ENCODE data around the gene LRRC9.
A peak's percentile ranks its signal among the peaks of the same experiment; 100 is the strongest.

Gene LRRC9

GRCh38 chr14:60106339-60106738 is 186.4 kb downstream of the LRRC9 start:
- DNase-seq (ENCODE audit: low read depth), result peak; percentile 90
- TF ChIP-seq CTCF (conservative IDR thresholded peaks at IDR 0.05; ENCODE audit: low read depth, low read length), result no peak
- H3K4me3 ChIP-seq (ENCODE audit: low read depth, low read length), result no peak overlapping the region

- TF ChIP-seq CTCF (conservative IDR thresholded peaks at IDR 0.05; ENCODE audit: low read depth, low read length), result no peak
- no peak for DNase-seq (ENCODE audit: low read depth)
- H3K4me3 ChIP-seq (ENCODE audit: low read depth, low read length), result no peak overlapping the region
Measured at GRCh38 chr14:60107477-60107876, 187.5 kb downstream of the LRRC9 start.

- no peak overlapping the region for H3K4me3 ChIP-seq (ENCODE audit: low read depth, low read length)
- TF ChIP-seq CTCF (conservative IDR thresholded peaks at IDR 0.05; ENCODE audit: low read depth, low read length), result no peak
- no peak for DNase-seq (ENCODE audit: low read depth)
Measured at GRCh38 chr14:60111732-60112131, 191.8 kb downstream of the LRRC9 start.

Measured in choroid plexus epithelial cell (primary cell).